ENCODE results near the gene HBG1.

GRCh38 chr11:5279471-5280090 is 29.9 kb upstream of the HBG1 start:
- TF ChIP-seq, protein P1, sequence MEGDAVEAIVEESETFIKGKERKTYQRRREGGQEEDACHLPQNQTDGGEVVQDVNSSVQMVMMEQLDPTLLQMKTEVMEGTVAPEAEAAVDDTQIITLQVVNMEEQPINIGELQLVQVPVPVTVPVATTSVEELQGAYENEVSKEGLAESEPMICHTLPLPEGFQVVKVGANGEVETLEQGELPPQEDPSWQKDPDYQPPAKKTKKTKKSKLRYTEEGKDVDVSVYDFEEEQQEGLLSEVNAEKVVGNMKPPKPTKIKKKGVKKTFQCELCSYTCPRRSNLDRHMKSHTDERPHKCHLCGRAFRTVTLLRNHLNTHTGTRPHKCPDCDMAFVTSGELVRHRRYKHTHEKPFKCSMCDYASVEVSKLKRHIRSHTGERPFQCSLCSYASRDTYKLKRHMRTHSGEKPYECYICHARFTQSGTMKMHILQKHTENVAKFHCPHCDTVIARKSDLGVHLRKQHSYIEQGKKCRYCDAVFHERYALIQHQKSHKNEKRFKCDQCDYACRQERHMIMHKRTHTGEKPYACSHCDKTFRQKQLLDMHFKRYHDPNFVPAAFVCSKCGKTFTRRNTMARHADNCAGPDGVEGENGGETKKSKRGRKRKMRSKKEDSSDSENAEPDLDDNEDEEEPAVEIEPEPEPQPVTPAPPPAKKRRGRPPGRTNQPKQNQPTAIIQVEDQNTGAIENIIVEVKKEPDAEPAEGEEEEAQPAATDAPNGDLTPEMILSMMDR (conservative IDR thresholded peaks at IDR 0.05; ENCODE audit: low read depth in 2 of 2), result no peak
- TF ChIP-seq POLR2AphosphoS5 (IDR thresholded peaks at IDR 0.05; ENCODE audit: low read depth), result no peak

Data from GM23338 (cell line).